DND-41 (cell line): ENCODE results near the gene PCSK2.
A peak's percentile ranks its signal among the peaks of the same experiment; 100 is the strongest.

Experiments
- ATAC-seq: fragments of 200-7000 bp; cut with Tn5 transposase; 3 replicates; pipeline ENCODE4 v1.9.1; 2021; ENCODE audit warnings: low read depth; ENCODE audit not compliant: insufficient read depth
- DNase-seq: peaks from one replicate; pipeline ENCODE4 v3.0.0-alpha.2; 2020
- H2AFZ ChIP-seq: 2 replicates; pipeline ENCODE4 v1.6.0; 2012; ENCODE audit warnings: low read depth, low read length
- H3K27ac ChIP-seq: 2 replicates; pipeline ENCODE4 v1.5.1; 2012; ENCODE audit warnings: low read length, inconsistent platforms
- H3K27me3 ChIP-seq: fragments of 200-600 bp; sonication (generic); 2 replicates; pipeline ENCODE4 v1.6.0; 2012; ENCODE audit warnings: low read length, mild to moderate bottlenecking, inconsistent platforms; ENCODE audit not compliant: insufficient read depth, poor library complexity
- H3K36me3 ChIP-seq: 2 replicates; pipeline ENCODE4 v1.5.1; 2012; ENCODE audit warnings: low read length, inconsistent platforms; ENCODE audit not compliant: insufficient read depth
- H3K4me1 ChIP-seq: 2 replicates; pipeline ENCODE4 v1.5.1; 2012; ENCODE audit warnings: mild to moderate bottlenecking, low read length; ENCODE audit not compliant: insufficient read depth
- H3K4me2 ChIP-seq: 2 replicates; pipeline ENCODE4 v1.6.0; 2012; ENCODE audit warnings: mild to moderate bottlenecking, moderate library complexity, low read length, inconsistent platforms; ENCODE audit not compliant: insufficient read depth
- H3K4me3 ChIP-seq, 2 experiments: fragments of 200-600 bp in 1 of 2; shearing (Covaris generic) in 1 of 2; 2 replicates each; pipeline ENCODE4 v1.5.1; 2012 to 2016; ENCODE audit warnings: inconsistent platforms in 2 of 2, low read length in 2 of 2, mild to moderate bottlenecking in 2 of 2, low read depth in 1 of 2, moderate library complexity in 1 of 2
- H3K79me2 ChIP-seq: 2 replicates; pipeline ENCODE4 v1.6.0; 2012; ENCODE audit warnings: low read length, inconsistent platforms; ENCODE audit not compliant: insufficient read depth
- H3K9ac ChIP-seq: 2 replicates; pipeline ENCODE4 v1.6.0; 2012; ENCODE audit warnings: low read depth, mild to moderate bottlenecking, inconsistent platforms, low read length, moderate library complexity
- H3K9me3 ChIP-seq: 2 replicates; pipeline ENCODE4 v1.5.1; 2012; ENCODE audit warnings: low read length, moderate library complexity, mild to moderate bottlenecking, inconsistent platforms; ENCODE audit not compliant: insufficient read depth, severe bottlenecking
- H4K20me1 ChIP-seq: 2 replicates; pipeline ENCODE4 v1.6.0; 2012; ENCODE audit warnings: low read length; ENCODE audit not compliant: insufficient read depth
- CTCF ChIP-seq: IDR thresholded peaks from 2 replicates; pipeline ENCODE4 v1.5.1; 2012; ENCODE audit warnings: borderline replicate concordance, low read length, moderate library complexity, mild to moderate bottlenecking; ENCODE audit not compliant: poor library complexity, severe bottlenecking; ENCODE audit errors: extremely low read depth
- EZH2 ChIP-seq: IDR thresholded peaks from 3 replicates; pipeline ENCODE4 v1.6.1; 2012; ENCODE audit warnings: borderline replicate concordance, low read depth, mild to moderate bottlenecking, moderate library complexity, low read length, inconsistent platforms; ENCODE audit not compliant: severe bottlenecking

PCSK2 gene

GRCh38 chr20:17431621-17432364, 205.0 kb downstream of the PCSK2 start:
- no peak for ATAC-seq
- Histone ChIP-seq H4K20me1 (peaks cover 4% of the 10 kb centered on the region; the same call in 1 of the 2 replicates), H3K9me3 (no peaks in the 10 kb centered on the region), H3K4me3 (no peak overlapping the region), H3K27me3 (no peaks in the 10 kb centered on the region), H3K27ac (no peak overlapping the region), H3K79me2 (no peaks in the 10 kb centered on the region), H2AFZ (no peak overlapping the region), H3K4me1 (no peaks in the 10 kb centered on the region), H3K9ac (no peak overlapping the region), H3K36me3 (no peaks in the 10 kb centered on the region), H3K4me2 (no peak overlapping the region)
- peak; percentile 55 for DNase-seq
- TF ChIP-seq EZH2 (no peak), CTCF (peak; percentile 88)

- no peak for TF ChIP-seq CTCF
- no peak for TF ChIP-seq EZH2
- no peaks in the 10 kb centered on the region for H3K27me3 ChIP-seq
- H3K9me3 ChIP-seq, result no peaks in the 10 kb centered on the region
- no peaks in the 10 kb centered on the region for H4K20me1 ChIP-seq
- H3K79me2 ChIP-seq, result no peaks in the 10 kb centered on the region
- no peaks in the 10 kb centered on the region for H3K4me1 ChIP-seq
- H2AFZ ChIP-seq, result no peak overlapping the region
- ATAC-seq (no peak), DNase-seq (no peak)
- no peaks in the 10 kb centered on the region for H3K36me3 ChIP-seq
- no peak overlapping the region for H3K27ac ChIP-seq
- H3K4me3 ChIP-seq, result no peak overlapping the region
- no peak overlapping the region for H3K9ac ChIP-seq
- H3K4me2 ChIP-seq, result no peak overlapping the region
Observed at GRCh38 chr20:17436664-17437063, 209.8 kb downstream of the PCSK2 start.

GRCh38 chr20:17437251-17437650, 210.4 kb downstream of the PCSK2 start:
- Histone ChIP-seq H2AFZ (no peak overlapping the region), H3K4me2 (no peak overlapping the region), H3K4me3 (no peak overlapping the region), H3K79me2 (no peaks in the 10 kb centered on the region), H3K36me3 (no peaks in the 10 kb centered on the region), H3K4me1 (no peaks in the 10 kb centered on the region), H3K9me3 (no peaks in the 10 kb centered on the region), H3K9ac (no peak overlapping the region), H3K27me3 (no peaks in the 10 kb centered on the region), H3K27ac (no peak overlapping the region), H4K20me1 (no peaks in the 10 kb centered on the region)
- DNase-seq, result no peak
- ATAC-seq, result no peak
- TF ChIP-seq EZH2, result no peak
- no peak for TF ChIP-seq CTCF
